ENCODE measurements around the gene TEX52. TPM values are rescaled to one million over a fixed set of nuclear protein-coding genes. Genes with fewer than 3 reads are reported as not detected.
"Not testable (repeated sequence)": the region's sequence is repeated elsewhere in the genome, so short reads cannot be mapped to it uniquely, and the experiment has no call there.

Gene TEX52
- polyA plus RNA-seq, 1 donor (not counting 4 experiments of a cell fraction or from before 2014, with no cell fraction given), result not detected

DNA sequence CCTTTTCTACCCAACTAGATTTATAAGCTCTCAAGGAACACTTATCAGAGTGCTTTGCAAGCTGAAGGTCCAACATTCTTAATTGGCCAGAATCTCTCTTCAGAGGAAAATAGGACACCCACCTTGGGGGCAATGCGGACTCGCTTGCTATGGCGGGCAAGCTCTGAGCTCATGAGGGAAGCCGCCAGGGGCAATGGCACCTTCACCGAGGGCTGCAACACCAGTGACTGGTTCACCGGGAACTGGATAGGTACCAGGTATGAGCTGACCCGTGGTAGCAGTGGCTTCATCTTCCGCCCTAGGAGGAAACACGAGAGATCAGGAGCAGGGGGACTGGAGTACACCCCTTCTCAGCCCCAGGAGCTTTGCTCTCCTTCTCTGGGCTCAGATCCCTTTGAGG, 7.4 kb upstream of the TEX52 start:
- dilution Hi-C loops (cut with MboI; ENCODE audit: extremely low pct_ligation_motif_present, low sequenced_read_pairs), result no loop called here
- DNase-seq (ENCODE audit: low read depth, low spot score) (no peak), FAIRE-seq (no peak)
- Histone ChIP-seq H3K9me1 (ENCODE audit: control insufficient read depth, extremely low read depth, insufficient read depth, low read length) (no peaks in the 10 kb centered on the region), H3K4me2 (ENCODE audit: control insufficient read depth, extremely low read depth, insufficient read depth, low read depth, low read length) (no peak overlapping the region), H3K9me3 (ENCODE audit: control insufficient read depth, low read depth, low read length) (no peaks in the 10 kb centered on the region), H3K27me3 (ENCODE audit: control insufficient read depth, extremely low read depth, insufficient read depth, low read length) (no peaks in the 10 kb centered on the region), H3K27ac (ENCODE audit: control insufficient read depth, insufficient read depth, low read length) (no peak overlapping the region), H2AFZ (ENCODE audit: control insufficient read depth, low read length) (no peak overlapping the region), H4K20me1 (ENCODE audit: control insufficient read depth, extremely low read depth, insufficient read depth, low read length) (no peaks in the 10 kb centered on the region), H3K4me3 (ENCODE audit: control insufficient read depth in 2 of 3, extremely low read depth in 1 of 3, insufficient read depth in 2 of 3, low read depth in 1 of 3, low read length in 3 of 3) (no peak overlapping the region), H3K9ac (ENCODE audit: control insufficient read depth, extremely low read depth, insufficient read depth, low read length) (no peak overlapping the region), H3K79me2 (ENCODE audit: control insufficient read depth, insufficient read depth, low read length) (no peaks in the 10 kb centered on the region), H3K4me1 (ENCODE audit: control insufficient read depth, extremely low read depth, insufficient read depth, low read length) (no peaks in the 10 kb centered on the region), H3K36me3 (ENCODE audit: control insufficient read depth in 2 of 2, extremely low read depth in 1 of 2, insufficient read depth in 2 of 2, low read length in 2 of 2) (peaks cover 2 to 34% of the 10 kb centered on the region in 2 experiments)
- TF ChIP-seq EZH2 (IDR thresholded peaks at IDR 0.05; ENCODE audit: low read length), result no peak
- TF ChIP-seq, protein P1, sequence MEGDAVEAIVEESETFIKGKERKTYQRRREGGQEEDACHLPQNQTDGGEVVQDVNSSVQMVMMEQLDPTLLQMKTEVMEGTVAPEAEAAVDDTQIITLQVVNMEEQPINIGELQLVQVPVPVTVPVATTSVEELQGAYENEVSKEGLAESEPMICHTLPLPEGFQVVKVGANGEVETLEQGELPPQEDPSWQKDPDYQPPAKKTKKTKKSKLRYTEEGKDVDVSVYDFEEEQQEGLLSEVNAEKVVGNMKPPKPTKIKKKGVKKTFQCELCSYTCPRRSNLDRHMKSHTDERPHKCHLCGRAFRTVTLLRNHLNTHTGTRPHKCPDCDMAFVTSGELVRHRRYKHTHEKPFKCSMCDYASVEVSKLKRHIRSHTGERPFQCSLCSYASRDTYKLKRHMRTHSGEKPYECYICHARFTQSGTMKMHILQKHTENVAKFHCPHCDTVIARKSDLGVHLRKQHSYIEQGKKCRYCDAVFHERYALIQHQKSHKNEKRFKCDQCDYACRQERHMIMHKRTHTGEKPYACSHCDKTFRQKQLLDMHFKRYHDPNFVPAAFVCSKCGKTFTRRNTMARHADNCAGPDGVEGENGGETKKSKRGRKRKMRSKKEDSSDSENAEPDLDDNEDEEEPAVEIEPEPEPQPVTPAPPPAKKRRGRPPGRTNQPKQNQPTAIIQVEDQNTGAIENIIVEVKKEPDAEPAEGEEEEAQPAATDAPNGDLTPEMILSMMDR (optimal IDR thresholded peaks at IDR 0.05 in 1 of 3, IDR thresholded peaks at IDR 0.05 in 1 of 3, conservative IDR thresholded peaks at IDR 0.05 in 1 of 3; ENCODE audit: extremely low read depth in 1 of 3, insufficient read depth in 2 of 3, low read length in 3 of 3), result no peak

DNA sequence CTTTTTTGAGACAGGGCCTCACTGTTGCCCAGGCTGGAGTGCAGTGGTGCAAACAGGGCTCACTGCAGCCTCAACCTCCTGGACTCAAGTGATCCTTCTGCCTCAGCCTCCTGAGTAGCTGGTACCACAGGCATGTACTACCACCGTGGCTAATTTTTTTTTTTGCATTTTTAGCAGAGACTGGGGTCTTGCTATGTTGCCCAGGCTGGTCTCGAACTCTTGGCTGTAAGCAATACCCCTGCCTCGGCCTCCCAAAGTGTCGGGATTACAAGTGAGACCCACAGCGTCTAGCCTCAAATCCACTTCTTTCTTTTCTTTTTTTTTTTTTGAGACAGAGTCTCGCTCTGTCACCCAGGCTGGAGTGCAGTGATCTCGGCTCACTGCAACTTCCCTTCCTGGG, 6.6 kb upstream of the TEX52 start:
- H3K9me1 ChIP-seq (ENCODE audit: control insufficient read depth, extremely low read depth, insufficient read depth, low read length); H3K4me1 ChIP-seq (ENCODE audit: control insufficient read depth, extremely low read depth, insufficient read depth, low read length); FAIRE-seq; dilution Hi-C loops (cut with MboI; ENCODE audit: extremely low pct_ligation_motif_present, low sequenced_read_pairs); H3K9me3 ChIP-seq (ENCODE audit: control insufficient read depth, low read depth, low read length); H3K4me2 ChIP-seq (ENCODE audit: control insufficient read depth, extremely low read depth, insufficient read depth, low read depth, low read length); H3K4me3 ChIP-seq (ENCODE audit: control insufficient read depth in 2 of 3, extremely low read depth in 1 of 3, insufficient read depth in 2 of 3, low read depth in 1 of 3, low read length in 3 of 3); H3K27ac ChIP-seq (ENCODE audit: control insufficient read depth, insufficient read depth, low read length); H3K79me2 ChIP-seq (ENCODE audit: control insufficient read depth, insufficient read depth, low read length); H4K20me1 ChIP-seq (ENCODE audit: control insufficient read depth, extremely low read depth, insufficient read depth, low read length); DNase-seq (ENCODE audit: low read depth, low spot score); H3K27me3 ChIP-seq (ENCODE audit: control insufficient read depth, extremely low read depth, insufficient read depth, low read length); H3K9ac ChIP-seq (ENCODE audit: control insufficient read depth, extremely low read depth, insufficient read depth, low read length); H2AFZ ChIP-seq (ENCODE audit: control insufficient read depth, low read length): not testable (repeated sequence)
- peaks cover 2 to 35% of the 10 kb centered on the region in 2 experiments for H3K36me3 ChIP-seq (ENCODE audit: control insufficient read depth in 2 of 2, extremely low read depth in 1 of 2, insufficient read depth in 2 of 2, low read length in 2 of 2)

DNA sequence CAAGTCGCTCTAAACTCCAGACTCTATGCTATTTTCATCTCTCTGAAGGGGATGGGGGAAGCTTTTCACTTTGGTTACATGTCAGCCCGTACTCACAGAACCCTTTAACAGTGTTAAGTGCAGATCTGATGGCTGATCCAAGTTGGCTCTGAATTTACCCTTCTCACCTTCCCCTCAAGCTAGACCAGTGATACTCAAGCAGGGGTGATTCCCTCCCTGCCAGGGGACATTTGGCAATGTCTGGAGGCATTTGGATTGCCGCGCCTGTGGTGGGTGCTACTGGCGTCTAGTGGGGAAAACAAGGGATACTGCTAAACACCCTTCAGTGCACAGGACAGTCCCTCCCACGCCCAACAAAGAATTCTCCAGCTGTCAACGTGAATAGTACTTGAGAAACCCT, 6.0 kb upstream of the TEX52 start:
- H2AFZ ChIP-seq (ENCODE audit: control insufficient read depth, low read length), result no peak overlapping the region
- no peaks in the 10 kb centered on the region for H3K79me2 ChIP-seq (ENCODE audit: control insufficient read depth, insufficient read depth, low read length)
- H3K9ac ChIP-seq (ENCODE audit: control insufficient read depth, extremely low read depth, insufficient read depth, low read length), result no peak overlapping the region
- dilution Hi-C loops (cut with MboI; ENCODE audit: extremely low pct_ligation_motif_present, low sequenced_read_pairs), result no loop called here
- FAIRE-seq, result no peak
- peaks cover 2 to 34% of the 10 kb centered on the region in 2 experiments for H3K36me3 ChIP-seq (ENCODE audit: control insufficient read depth in 2 of 2, extremely low read depth in 1 of 2, insufficient read depth in 2 of 2, low read length in 2 of 2)
- H3K4me3 ChIP-seq (ENCODE audit: control insufficient read depth in 2 of 3, extremely low read depth in 1 of 3, insufficient read depth in 2 of 3, low read depth in 1 of 3, low read length in 3 of 3), result no peak overlapping the region
- no peak for DNase-seq (ENCODE audit: low read depth, low spot score)
- TF ChIP-seq EZH2 (IDR thresholded peaks at IDR 0.05; ENCODE audit: low read length), result no peak
- TF ChIP-seq, protein P1 (optimal IDR thresholded peaks at IDR 0.05 in 1 of 3, IDR thresholded peaks at IDR 0.05 in 1 of 3, conservative IDR thresholded peaks at IDR 0.05 in 1 of 3; ENCODE audit: extremely low read depth in 1 of 3, insufficient read depth in 2 of 3, low read length in 3 of 3), result no peak
- no peak overlapping the region for H3K27ac ChIP-seq (ENCODE audit: control insufficient read depth, insufficient read depth, low read length)
- no peaks in the 10 kb centered on the region for H3K4me1 ChIP-seq (ENCODE audit: control insufficient read depth, extremely low read depth, insufficient read depth, low read length)
- no peak overlapping the region for H3K4me2 ChIP-seq (ENCODE audit: control insufficient read depth, extremely low read depth, insufficient read depth, low read depth, low read length)
- no peaks in the 10 kb centered on the region for H3K27me3 ChIP-seq (ENCODE audit: control insufficient read depth, extremely low read depth, insufficient read depth, low read length)
- no peaks in the 10 kb centered on the region for H3K9me1 ChIP-seq (ENCODE audit: control insufficient read depth, extremely low read depth, insufficient read depth, low read length)
- H4K20me1 ChIP-seq (ENCODE audit: control insufficient read depth, extremely low read depth, insufficient read depth, low read length), result no peaks in the 10 kb centered on the region
- H3K9me3 ChIP-seq (ENCODE audit: control insufficient read depth, low read depth, low read length), result no peaks in the 10 kb centered on the region
